HG03139 (cell line): Measurements from ENCODE around the gene CD4.
"Not testable (repeated sequence)": the region's sequence is repeated elsewhere in the genome, so short reads cannot be mapped to it uniquely, and the experiment has no call there.

ENCODE experiments used
- ATAC-seq: cut with Tn5 transposase; IDR thresholded peaks from one replicate; pipeline ENCODE4 v1.9.1; 2021; ENCODE audit not compliant: unreplicated experiment

Gene CD4

DNA sequence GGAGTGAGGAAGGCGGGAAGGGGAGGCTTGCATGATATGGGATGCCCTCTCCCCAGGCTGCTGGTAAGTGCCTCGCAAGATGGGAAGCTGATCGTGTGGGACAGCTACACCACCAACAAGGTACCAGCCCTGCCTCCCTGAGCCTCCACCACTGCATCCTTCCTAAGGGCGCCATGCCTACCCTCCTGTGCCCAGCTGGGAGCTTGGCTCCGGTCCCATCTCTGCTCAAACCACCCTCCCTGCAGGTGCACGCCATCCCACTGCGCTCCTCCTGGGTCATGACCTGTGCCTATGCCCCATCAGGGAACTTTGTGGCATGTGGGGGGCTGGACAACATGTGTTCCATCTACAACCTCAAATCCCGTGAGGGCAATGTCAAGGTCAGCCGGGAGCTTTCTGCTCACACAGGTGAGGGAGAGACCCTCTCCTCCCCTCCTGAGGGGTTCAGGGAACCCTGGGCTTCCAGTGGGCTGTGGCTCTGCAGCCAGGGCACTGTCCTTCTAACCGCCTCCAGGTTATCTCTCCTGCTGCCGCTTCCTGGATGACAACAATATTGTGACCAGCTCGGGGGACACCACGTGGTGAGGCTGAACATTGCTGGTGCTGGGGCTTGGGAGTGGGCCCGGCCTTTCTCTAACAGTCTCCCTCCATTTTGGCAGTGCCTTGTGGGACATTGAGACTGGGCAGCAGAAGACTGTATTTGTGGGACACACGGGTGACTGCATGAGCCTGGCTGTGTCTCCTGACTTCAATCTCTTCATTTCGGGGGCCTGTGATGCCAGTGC is 54.0 kb downstream of the CD4 start:
- no peak for ATAC-seq

DNA sequence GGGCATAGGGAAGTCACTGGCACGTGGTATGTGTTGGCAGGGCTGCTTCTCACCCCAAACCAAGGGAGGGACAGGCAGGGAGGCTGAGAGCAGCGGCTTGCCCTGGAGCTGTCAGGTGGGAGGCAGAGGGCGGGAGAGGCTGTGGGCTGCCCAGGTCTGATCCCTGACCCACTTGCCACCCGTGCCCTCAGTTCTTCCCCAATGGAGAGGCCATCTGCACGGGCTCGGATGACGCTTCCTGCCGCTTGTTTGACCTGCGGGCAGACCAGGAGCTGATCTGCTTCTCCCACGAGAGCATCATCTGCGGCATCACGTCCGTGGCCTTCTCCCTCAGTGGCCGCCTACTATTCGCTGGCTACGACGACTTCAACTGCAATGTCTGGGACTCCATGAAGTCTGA is 56.1 kb downstream of the CD4 start:
- ATAC-seq = no peak

DNA sequence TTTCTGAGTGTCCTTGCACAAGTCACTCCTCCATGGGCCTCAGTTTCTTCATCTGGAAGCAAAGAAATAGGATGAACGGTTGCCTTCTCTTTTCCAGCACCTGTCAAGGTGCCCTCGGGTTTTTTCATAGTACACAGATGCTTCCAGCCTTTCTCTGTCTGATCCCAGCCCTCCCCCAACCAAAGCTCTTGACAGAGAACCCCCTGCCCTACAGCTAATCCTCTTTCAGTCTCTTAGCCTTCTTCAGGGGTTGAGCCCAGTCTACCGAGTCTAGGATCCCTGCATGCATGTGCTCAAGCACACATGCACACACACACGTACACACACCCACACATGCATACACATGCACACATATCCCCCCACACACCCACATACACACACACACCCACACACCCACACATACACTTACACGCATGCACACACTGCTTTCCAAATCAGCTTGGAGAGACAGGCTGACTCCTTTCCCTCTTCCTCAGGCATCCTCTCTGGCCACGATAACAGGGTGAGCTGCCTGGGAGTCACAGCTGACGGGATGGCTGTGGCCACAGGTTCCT is 57.1 kb downstream of the CD4 start:
- no peak for ATAC-seq

DNA sequence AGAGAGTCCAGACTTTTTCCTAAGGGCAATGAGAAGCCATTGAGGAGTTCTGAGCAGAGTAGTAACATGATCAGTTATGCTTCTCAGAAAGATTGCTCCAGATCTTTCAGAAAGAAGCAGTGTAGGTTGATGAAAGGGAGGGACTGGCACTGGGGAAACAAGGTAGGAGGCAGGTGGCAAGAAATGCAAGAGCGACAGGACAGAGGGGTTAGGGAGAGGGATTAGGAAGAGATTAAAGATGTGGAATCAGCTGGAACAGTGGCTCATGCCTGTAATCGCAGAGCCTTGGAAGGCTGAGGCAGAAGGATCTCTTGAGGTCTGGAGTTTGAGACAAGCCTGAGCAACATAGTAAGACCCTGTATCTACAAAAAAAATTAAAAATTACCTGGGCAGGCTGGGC is 58.3 kb downstream of the CD4 start:
- no peak for ATAC-seq

DNA sequence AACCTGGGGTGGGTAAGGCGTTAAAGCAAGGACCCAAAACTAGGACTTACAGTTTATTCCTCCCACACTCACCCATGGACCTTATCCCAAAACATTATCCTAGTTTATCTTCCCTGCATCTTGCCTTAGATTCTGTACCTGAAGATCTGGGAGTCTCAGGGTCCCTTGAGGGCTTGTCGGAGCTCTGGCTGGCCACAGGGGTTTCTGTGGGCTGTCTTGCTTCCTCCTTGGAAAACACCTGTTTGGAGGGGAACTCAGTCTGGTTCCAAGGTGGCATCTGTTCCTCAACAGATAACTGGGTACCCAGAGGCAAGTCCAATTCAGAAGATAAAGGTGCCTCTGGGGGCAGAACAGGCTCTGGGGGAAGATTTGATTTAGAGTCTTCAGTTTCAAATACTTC is 60.1 kb downstream of the CD4 start:
- no peak for ATAC-seq

DNA sequence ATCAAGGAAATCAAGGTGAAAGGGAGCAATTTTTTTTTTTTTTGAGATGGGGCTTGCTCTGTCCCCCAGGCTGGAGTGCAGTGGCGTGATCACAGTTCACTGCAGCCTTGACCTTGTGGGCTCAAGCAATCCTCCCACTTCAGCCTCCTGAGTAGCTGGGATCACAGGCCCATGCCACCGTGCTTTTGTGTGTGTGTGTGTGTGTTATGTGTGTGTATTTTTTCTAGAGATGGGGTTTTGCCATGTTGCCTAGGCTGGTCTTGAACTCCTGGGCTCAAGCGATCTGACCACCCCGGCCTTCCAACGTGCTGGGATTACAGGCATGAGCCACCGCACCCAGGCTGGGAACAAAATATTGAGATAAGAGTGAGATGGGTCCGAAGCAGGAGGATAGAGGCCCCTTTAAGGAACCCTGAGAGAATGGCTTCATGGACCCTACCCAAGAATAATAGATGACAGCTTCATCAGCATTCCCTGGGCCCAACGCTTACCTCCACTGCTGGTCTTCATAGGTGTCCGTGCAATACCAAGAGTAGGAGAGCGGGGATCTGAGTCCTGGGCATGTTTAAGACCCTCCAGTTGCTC is 60.7 kb downstream of the CD4 start:
- no peak for ATAC-seq

DNA sequence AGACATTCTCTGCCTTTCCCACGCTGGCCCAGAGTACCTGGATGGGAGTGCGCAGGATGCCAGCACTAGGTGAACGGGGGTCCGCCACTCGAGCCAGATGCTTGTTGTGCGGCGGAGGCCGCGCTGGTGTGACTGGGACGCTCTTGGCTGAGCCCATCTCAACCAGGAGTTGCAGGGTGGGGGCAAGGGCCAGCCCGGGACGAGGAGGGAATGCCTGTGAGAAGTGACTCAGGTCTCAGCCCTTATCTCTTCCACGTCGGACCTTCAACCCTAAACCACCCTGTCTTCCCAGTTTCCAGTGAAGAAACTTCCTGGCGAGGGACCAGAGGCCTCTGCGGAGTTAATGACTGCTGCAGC is 61.4 kb downstream of the CD4 start:
- ATAC-seq = no peak

DNA sequence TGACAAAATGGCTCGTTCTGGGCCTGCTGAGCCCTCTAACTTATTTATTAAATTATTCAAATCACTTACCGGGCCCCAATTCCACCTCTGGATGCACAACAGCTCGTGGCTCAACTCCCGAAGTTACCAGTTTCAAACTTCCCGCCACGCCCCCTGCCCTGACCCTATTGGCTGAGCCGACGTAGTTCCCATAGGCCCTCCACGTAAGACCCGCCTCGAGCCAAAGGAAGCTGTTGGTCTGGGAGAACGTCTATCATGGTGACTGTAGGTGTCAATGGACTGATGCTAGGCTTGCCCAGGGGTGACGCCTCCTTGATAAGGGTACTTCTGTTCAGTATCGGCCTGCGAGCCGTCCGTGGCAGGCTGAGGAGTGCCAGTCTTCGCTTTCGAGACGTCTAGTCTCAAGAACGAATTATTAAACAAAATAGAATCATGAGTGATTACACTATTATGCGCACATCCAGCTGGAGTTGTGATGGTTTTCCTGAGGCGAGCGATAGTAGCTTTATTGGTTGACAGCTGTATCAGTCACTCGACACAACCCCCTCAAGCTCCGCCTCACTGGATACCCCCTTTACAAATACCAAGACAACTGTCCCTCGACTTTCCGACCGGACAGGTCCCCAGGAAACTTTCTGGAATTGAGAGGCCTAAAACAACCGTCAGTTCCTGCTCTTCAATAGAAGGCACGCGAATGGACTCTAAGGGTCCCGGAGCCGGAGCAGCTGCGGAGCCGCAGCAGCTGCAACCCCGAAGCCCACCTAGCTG is 62.0 kb downstream of the CD4 start, which contains the start of gene CDCA3:
TSS of gene CDCA3 (minus strand) at position 134 of the 768 bp plus-strand sequence. CDS start 334 bp downstream, outside the sequence.
- peak; percentile 41 for ATAC-seq

DNA sequence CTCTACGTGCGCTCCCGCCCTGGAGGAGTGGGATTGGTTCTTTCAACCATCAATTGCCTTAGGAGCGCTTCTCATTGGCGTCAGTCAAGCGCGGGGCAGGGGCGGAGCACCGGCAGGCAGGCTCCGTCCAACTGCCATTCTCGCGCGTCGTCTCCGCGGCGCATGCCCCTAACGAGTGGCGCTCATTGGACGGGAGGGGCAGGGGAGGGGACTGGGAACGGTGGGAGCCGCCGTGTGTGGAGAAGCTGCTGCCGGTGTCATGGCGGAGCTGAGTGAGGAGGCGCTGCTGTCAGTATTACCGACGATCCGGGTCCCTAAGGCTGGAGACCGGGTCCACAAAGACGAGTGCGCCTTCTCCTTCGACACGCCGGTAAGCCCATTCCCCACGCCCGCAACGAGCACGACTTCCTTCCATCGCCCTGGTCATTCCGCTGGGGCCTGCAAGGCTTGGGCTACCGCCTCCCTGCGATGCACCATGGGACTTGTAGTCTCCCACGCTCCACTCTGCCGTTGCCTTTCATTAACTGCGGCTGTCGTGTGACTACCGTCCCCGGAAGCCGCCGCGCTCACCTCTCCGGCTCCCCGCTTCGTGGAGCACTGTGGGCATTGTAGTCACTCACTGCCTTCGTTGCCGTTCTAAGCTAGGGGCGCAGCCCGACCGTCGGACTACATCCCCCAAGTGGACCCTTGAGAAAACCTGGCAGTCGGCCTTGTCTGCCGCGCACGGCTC is 62.8 kb downstream of the CD4 start, which contains the start of gene USP5:
TSS of gene USP5 (plus strand) at position 230 of the 730 bp plus-strand sequence. CDS start at position 260, 30 bp downstream.
- peak; percentile 65 for ATAC-seq

DNA sequence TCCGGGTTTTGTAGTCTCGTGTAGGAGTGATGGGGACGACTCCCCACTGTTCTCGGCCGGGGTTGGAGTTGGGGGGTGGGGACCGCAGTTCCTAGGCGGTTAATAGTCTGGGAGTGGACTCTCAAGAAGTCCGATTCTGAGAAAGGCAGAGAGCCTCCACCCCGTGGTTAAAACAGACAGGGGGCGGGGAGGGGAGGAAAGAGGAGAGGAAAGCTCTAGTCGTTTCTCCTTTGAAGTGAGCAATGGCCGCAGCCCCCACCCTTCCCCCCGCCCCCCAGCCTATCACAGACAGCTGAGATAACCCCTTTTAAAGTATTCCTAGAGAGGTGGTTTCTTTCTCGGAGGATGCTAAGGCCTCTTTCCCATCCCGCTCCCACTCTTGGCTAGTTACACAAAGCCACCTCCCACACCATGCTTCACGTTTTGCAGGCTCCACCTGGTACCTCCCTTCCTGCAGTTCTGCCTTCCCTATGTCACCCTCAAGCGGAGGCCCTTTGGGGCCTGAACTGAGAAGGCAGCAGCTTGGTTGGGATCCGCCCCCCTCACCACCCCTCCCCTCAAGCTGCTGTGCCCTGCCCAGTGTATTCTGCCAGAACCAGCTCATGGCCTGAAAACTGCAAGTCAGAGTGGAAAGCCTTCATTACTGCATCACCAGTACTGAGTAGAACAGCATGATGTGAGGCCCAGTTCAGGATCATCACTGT is 63.5 kb downstream of the CD4 start:
- no peak for ATAC-seq

DNA sequence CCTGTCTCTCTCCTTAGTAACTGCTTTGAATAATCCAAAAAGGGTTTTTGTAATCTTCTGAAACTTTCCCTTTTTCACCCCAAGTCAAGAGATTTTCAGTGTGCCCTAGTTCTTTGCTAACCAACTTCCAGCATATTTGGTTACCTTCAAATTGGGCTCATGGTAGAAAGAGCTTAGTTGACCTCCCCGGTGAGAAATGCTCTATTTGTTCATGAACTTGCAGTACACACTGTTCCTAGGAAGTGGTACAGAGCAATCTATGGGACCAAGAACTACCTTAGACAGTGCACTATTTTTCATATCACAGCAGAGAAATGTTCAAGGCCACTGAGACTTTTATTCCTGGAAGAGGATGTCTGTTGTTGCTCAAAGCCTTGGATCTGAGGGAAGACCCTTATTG is 64.3 kb downstream of the CD4 start:
- ATAC-seq = no peak

DNA sequence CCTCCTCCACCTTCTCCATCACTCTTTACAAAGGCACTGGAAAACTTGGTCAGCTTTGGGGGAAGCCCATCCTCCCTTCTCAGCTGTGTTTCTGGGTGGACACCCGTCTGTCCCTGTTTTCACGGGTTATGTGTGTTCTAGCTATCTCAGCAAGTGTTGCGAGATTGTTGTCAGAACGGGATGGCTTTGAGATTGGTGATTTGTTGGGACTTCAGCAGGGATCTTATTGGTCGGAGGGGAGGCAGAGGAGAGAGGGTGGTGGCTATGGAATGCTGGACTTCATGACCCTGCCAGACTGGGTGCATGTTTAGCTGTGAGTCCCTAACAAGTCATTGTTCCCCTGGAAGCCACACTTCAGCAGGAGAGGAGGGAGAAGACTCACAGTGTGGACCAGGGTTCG is 64.7 kb downstream of the CD4 start:
- ATAC-seq = no peak

DNA sequence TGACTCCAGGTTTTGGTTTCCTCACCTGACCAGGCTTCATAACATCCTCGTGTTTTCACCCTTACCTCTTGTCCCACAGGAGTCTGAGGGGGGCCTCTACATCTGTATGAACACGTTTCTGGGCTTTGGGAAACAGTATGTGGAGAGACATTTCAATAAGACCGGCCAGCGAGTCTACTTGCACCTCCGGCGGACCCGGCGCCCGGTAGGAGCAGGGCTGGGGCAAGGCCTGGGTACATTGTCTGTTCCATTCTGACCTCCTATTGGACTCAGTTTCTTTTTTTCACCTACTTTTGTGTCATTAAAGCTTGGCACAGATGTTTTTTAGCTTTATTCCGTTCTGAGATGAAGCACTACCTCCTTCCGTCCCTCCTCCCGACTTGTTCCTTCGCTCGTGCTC is 66.0 kb downstream of the CD4 start:
- no peak for ATAC-seq

DNA sequence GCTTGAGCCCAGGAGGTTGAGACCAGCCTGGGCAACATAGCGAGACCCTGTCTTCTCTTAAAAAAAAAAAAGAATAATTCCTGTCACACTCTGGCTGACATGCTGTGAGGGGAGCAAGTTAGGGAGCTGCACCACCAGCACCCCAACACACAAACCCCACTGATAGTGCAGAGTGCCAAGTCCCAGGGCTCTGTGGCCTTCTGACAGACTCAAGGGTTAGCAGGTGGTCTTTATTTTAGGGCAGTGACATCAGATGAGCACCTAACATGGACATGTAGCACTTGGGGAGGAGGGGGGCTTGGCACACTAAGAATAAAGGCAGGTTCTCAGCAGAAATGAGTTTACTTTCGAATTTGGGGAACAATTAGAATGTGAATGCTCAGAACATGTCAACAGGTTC is 69.5 kb downstream of the CD4 start:
- ATAC-seq = no peak

DNA sequence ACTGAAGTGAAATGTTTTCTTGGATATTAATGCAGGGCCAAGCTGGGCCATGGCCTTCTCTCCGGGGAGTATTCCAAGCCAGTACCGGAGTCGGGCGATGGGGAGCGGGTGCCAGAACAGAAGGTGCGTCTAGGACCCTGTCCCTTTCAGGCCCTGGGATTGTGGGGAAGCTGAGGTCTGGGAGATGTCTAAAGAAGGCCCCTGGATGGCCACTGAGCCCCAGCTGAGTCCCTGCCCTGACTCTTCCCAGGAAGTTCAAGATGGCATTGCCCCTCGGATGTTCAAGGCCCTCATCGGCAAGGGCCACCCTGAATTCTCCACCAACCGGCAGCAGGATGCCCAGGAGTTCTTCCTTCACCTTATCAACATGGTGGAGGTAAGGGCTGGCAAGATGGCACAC is 70.8 kb downstream of the CD4 start:
- no peak for ATAC-seq

DNA sequence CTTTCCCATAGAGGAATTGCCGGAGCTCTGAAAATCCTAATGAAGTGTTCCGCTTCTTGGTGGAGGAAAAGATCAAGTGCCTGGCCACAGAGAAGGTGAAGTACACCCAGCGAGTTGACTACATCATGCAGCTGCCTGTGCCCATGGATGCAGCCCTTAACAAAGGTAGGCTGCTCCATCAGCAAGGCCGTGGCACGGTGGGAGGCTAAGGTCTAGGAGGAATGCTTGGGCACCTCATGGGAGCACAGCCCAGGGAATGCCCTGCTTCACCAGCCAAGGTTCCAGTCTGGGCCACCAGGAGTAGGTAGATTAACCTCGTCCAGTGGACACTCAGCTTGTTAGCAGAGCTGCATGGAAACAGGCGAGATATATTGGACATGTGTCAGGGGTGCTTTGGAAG is 71.6 kb downstream of the CD4 start:
- ATAC-seq = no peak

DNA sequence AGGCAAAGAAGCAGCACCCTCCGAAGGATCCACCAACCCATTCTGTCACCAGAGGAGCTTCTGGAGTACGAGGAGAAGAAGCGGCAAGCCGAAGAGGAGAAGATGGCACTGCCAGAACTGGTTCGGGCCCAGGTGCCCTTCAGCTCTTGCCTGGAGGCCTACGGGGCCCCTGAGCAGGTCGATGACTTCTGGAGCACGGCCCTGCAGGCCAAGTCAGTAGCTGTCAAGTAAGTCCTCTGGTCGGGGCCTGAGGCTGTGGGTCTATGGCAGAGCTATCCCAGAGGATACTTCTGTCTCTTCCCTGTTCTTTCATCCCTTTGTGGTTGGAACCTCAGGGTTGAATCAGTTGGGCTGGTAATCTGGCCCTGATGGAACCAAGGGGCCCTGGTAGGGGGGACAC is 72.1 kb downstream of the CD4 start:
- no peak for ATAC-seq

DNA sequence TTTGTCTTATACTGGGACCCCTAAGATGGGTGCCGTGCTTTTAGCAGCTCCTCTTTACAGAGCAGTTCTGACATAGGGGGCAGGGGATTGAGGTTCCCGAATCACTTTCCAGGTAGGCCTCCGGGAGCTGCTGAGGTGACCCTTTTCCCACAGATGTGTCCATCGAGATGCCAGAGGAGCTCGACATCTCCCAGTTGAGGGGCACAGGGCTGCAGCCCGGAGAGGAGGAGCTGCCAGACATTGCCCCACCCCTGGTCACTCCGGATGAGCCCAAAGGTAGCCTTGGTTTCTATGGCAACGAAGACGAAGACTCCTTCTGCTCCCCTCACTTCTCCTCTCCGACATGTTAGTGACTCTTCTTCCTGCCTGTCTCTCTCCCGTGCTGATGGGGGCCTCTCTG is 73.7 kb downstream of the CD4 start:
- ATAC-seq = no peak

DNA sequence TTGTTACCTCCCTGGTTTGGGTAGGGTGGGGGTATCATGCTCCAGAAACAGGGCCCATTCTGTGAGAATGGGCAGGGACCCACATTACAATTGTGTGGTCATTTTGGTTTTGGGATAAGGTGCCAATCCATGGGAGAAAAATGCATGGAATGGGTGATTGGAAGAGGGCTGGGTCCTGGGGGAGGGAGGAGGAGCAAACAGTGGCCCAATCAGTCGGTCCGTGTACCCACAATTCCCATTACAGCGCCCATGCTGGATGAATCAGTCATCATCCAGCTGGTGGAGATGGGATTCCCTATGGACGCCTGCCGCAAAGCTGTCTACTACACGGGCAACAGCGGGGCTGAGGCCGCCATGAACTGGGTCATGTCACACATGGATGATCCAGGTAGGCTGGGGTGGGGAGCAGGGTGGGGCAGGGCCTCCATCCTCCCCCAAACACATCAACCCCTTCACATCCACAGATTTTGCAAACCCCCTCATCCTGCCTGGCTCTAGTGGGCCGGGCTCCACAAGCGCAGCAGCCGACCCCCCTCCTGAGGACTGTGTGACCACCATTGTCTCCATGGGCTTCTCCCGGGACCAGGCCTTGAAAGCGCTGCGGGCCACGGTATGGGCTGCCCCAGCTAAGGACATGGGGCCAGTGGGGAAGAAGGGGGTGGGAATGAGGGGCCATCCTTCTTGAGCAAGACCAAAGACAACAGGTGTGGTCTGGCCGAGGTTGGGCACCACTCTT is 74.4 kb downstream of the CD4 start:
- ATAC-seq = no peak

DNA sequence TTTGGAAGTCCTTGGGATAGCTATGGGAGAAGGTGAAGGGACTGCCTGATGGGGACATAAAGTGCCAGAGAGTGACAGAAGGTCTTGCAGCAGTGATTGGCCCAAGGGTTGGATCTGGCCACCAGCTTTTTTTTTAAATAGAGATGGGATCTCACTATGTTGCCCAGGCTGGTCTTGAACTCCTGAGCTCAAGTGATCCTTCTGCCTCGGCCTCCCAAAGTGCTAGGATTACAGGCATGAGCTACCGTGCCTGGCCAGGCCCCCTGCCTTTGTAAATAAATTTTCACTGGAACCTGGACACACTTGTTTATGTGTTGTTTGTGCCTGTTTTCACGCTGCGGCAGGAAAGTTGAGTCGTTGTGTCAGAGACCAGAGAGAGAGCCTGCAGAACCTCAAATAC is 76.0 kb downstream of the CD4 start:
- not testable (repeated sequence) for ATAC-seq
